ENCODE results near the gene PCDHGA10. TPM values are rescaled to one million over a fixed set of nuclear protein-coding genes. Genes with fewer than 3 reads are reported as not detected.
"Not testable (repeated sequence)": the region's sequence is repeated elsewhere in the genome, so short reads cannot be mapped to it uniquely, and the experiment has no call there.

Gene PCDHGA10
- total RNA-seq, 2 donors from 2014 or later = 3.2 to 20.7 TPM

DNA sequence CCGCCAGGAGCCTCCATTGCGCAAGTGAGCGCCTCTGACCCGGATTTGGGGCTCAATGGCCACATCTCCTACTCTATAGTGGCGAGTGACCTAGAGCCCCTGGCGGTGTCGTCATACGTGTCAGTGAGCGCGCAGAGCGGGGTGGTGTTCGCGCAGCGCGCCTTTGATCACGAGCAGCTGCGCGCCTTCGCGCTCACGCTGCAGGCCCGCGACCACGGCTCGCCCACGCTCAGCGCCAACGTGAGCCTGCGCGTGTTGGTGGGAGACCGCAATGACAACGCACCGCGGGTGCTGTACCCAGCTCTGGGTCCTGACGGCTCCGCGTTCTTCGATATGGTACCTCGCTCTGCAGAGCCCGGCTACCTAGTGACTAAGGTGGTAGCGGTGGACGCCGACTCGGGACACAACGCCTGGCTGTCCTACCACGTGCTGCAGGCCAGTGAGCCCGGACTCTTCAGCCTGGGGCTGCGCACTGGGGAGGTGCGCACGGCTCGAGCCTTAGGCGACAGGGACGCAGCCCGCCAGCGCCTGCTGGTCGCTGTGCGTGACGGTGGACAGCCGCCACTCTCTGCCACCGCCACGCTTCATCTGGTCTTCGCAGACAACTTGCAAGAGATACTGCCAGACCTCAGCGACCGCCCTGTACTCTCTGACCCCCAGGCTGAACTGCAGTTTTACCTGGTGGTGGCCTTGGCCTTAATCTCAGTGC is 3.0 kb upstream of the PCDHGA10 start:
- TF ChIP-seq, protein P1, sequence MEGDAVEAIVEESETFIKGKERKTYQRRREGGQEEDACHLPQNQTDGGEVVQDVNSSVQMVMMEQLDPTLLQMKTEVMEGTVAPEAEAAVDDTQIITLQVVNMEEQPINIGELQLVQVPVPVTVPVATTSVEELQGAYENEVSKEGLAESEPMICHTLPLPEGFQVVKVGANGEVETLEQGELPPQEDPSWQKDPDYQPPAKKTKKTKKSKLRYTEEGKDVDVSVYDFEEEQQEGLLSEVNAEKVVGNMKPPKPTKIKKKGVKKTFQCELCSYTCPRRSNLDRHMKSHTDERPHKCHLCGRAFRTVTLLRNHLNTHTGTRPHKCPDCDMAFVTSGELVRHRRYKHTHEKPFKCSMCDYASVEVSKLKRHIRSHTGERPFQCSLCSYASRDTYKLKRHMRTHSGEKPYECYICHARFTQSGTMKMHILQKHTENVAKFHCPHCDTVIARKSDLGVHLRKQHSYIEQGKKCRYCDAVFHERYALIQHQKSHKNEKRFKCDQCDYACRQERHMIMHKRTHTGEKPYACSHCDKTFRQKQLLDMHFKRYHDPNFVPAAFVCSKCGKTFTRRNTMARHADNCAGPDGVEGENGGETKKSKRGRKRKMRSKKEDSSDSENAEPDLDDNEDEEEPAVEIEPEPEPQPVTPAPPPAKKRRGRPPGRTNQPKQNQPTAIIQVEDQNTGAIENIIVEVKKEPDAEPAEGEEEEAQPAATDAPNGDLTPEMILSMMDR (conservative IDR thresholded peaks at IDR 0.05) = no peak
- DNase-seq = no peak
- no peak overlapping the region for H3K9ac ChIP-seq (ENCODE audit: extremely low read depth, low read length, poor library complexity, severe bottlenecking)
- no peak overlapping the region for H3K27ac ChIP-seq (ENCODE audit: low read depth, low read length)
- peaks cover 27% of the 10 kb centered on the region for H3K36me3 Mint-ChIP-seq (ENCODE audit: low read depth)
- H3K36me3 ChIP-seq (ENCODE audit: control insufficient read depth, insufficient read depth, low read length) = no peaks in the 10 kb centered on the region
- H3K4me1 Mint-ChIP-seq = peaks cover 3% of the 10 kb centered on the region
- H3K9me3 ChIP-seq (ENCODE audit: control insufficient read depth, low read length) = peaks cover 36% of the 10 kb centered on the region
- H3K4me3 Mint-ChIP-seq = no peak overlapping the region
- no peaks in the 10 kb centered on the region for H3K4me1 ChIP-seq (ENCODE audit: control insufficient read depth, insufficient read depth, low read length)
- H3K27me3 ChIP-seq (ENCODE audit: control insufficient read depth, insufficient read depth, low read length, poor library complexity, severe bottlenecking) = no peaks in the 10 kb centered on the region
- H3K27me3 Mint-ChIP-seq (ENCODE audit: insufficient read depth) = peaks cover 23% of the 10 kb centered on the region
- no peak overlapping the region for H3K27ac Mint-ChIP-seq
- H3K9me3 Mint-ChIP-seq = peaks cover 31% of the 10 kb centered on the region
- 94 to 96% methylated on average over 64 of the region's 64 CpGs for WGBS, 2 experiments (ENCODE audit: insufficient coverage in 1 of 2, insufficient read length in 1 of 2)
- H3K4me3 ChIP-seq (ENCODE audit: low read length) = no peak overlapping the region

DNA sequence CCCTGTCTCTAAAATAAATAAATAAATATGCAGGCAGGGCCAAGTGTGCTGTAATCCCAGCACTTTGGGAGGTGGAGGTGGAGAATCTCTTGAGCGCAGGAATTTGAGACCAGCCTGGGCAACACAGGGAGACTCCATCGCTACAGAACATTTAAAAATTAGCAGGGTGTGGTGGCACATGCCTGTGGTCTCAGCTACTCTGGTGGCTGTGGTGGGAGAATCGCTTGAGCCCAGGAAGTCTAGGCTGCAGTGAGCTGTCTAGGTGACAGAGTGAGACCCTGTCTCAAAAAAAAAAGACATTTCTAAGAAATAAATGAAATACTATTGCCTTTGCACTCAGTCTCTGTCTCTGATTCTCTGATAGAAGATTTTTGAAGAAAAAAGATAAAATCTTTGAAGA is 1.2 kb upstream of the PCDHGA10 start:
- Mint-ChIP-seq H3K36me3 (ENCODE audit: low read depth) (peaks cover 28% of the 10 kb centered on the region), H3K4me3 (no peak overlapping the region), H3K4me1 (peaks cover 3% of the 10 kb centered on the region), H3K27ac (no peak overlapping the region), H3K9me3 (peaks cover 28% of the 10 kb centered on the region), H3K27me3 (ENCODE audit: insufficient read depth) (peaks cover 23% of the 10 kb centered on the region)
- no peaks in the 10 kb centered on the region for H3K4me1 ChIP-seq (ENCODE audit: control insufficient read depth, insufficient read depth, low read length)
- H3K4me3 ChIP-seq (ENCODE audit: low read length) = no peak overlapping the region
- H3K9ac ChIP-seq (ENCODE audit: extremely low read depth, low read length, poor library complexity, severe bottlenecking) = no peak overlapping the region
- WGBS, 2 experiments (ENCODE audit: insufficient coverage in 1 of 2, insufficient read length in 1 of 2) = 89 to 100% methylated on average over 3 of the region's 3 CpGs
- peaks cover 28% of the 10 kb centered on the region for H3K9me3 ChIP-seq (ENCODE audit: control insufficient read depth, low read length)
- H3K27me3 ChIP-seq (ENCODE audit: control insufficient read depth, insufficient read depth, low read length, poor library complexity, severe bottlenecking) = no peaks in the 10 kb centered on the region
- H3K36me3 ChIP-seq (ENCODE audit: control insufficient read depth, insufficient read depth, low read length) = no peaks in the 10 kb centered on the region
- TF ChIP-seq, protein P1 (conservative IDR thresholded peaks at IDR 0.05) = no peak
- no peak overlapping the region for H3K27ac ChIP-seq (ENCODE audit: low read depth, low read length)
- DNase-seq = no peak

DNA sequence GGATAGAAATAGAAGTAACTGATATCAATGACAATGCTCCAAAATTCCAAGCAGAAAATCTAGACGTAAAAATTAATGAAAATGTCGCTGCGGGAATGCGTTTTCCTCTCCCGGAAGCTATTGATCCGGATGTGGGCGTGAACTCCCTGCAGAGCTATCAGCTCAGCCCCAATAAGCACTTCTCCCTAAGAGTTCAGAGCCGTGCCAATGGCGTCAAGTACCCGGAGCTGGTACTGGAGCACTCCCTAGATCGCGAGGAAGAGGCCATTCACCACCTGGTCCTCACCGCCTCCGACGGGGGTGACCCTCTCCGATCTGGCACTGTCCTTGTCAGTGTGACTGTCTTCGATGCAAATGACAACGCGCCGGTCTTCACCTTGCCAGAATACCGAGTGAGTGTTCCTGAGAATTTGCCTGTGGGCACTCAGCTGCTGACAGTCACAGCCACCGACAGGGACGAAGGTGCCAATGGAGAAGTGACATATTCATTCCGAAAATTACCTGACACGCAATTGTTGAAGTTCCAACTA is 818 bp downstream of the PCDHGA10 start:
- Histone ChIP-seq H3K9ac (ENCODE audit: extremely low read depth, low read length, poor library complexity, severe bottlenecking) (peak overlapping the region; percentile 50), H3K27me3 (ENCODE audit: control insufficient read depth, insufficient read depth, low read length, poor library complexity, severe bottlenecking) (no peaks in the 10 kb centered on the region), H3K36me3 (ENCODE audit: control insufficient read depth, insufficient read depth, low read length) (no peaks in the 10 kb centered on the region), H3K4me1 (ENCODE audit: control insufficient read depth, insufficient read depth, low read length) (no peaks in the 10 kb centered on the region), H3K27ac (ENCODE audit: low read depth, low read length) (no peak overlapping the region), H3K4me3 (ENCODE audit: low read length) (peak overlapping the region; percentile 75), H3K9me3 (ENCODE audit: control insufficient read depth, low read length) (peaks cover 33% of the 10 kb centered on the region)
- Mint-ChIP-seq H3K4me1 (peaks cover 3% of the 10 kb centered on the region), H3K4me3 (peak overlapping the region; percentile 80), H3K36me3 (ENCODE audit: low read depth) (peaks cover 32% of the 10 kb centered on the region), H3K27ac (peak overlapping the region; percentile 92), H3K27me3 (ENCODE audit: insufficient read depth) (peaks cover 27% of the 10 kb centered on the region), H3K9me3 (peaks cover 33% of the 10 kb centered on the region)
- TF ChIP-seq, protein P1 (conservative IDR thresholded peaks at IDR 0.05) = no peak
- DNase-seq = no peak
- WGBS, 2 experiments (ENCODE audit: insufficient coverage in 1 of 2, insufficient read length in 1 of 2) = 66 to 71% methylated on average over 21 to 24 of the region's 25 CpGs

DNA sequence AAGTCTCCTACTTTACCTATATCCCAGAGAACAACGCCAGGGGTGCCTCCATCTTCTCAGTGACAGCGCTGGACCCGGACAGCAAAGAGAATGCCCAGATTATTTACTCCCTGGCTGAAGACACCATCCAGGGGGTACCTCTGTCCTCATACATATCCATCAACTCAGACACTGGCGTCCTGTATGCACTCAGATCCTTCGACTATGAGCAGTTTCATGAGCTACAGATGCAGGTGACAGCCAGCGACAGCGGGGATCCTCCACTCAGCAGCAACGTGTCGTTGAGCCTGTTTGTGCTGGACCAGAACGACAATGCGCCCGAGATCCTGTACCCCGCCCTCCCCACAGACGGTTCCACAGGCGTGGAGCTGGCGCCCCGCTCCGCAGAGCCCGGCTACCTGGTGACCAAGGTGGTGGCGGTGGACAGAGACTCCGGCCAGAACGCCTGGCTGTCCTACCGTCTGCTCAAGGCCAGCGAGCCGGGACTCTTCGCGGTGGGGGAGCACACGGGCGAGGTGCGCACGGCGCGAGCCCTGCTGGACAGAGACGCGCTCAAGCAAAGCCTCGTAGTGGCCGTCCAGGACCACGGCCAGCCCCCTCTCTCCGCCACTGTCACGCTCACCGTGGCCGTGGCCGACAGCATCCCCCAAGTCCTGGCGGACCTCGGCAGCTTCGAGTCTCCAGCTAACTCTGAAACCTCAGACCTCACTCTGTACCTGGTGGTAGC is 1.9 kb downstream of the PCDHGA10 start:
- not testable (repeated sequence) for H3K4me3 ChIP-seq (ENCODE audit: low read length); H3K4me3 Mint-ChIP-seq; H3K27ac Mint-ChIP-seq; H3K4me1 ChIP-seq (ENCODE audit: control insufficient read depth, insufficient read depth, low read length); H3K9ac ChIP-seq (ENCODE audit: extremely low read depth, low read length, poor library complexity, severe bottlenecking); DNase-seq; H3K27ac ChIP-seq (ENCODE audit: low read depth, low read length); H3K4me1 Mint-ChIP-seq; H3K27me3 ChIP-seq (ENCODE audit: control insufficient read depth, insufficient read depth, low read length, poor library complexity, severe bottlenecking); H3K36me3 ChIP-seq (ENCODE audit: control insufficient read depth, insufficient read depth, low read length)
- H3K9me3 ChIP-seq (ENCODE audit: control insufficient read depth, low read length) = peaks cover 31% of the 10 kb centered on the region
- Mint-ChIP-seq H3K27me3 (ENCODE audit: insufficient read depth) (peaks cover 26% of the 10 kb centered on the region), H3K36me3 (ENCODE audit: low read depth) (peaks cover 30% of the 10 kb centered on the region), H3K9me3 (peaks cover 35% of the 10 kb centered on the region)
- 94 to 100% methylated on average over 15 to 46 of the region's 46 CpGs for WGBS, 2 experiments (ENCODE audit: insufficient coverage in 1 of 2, insufficient read length in 1 of 2)

DNA sequence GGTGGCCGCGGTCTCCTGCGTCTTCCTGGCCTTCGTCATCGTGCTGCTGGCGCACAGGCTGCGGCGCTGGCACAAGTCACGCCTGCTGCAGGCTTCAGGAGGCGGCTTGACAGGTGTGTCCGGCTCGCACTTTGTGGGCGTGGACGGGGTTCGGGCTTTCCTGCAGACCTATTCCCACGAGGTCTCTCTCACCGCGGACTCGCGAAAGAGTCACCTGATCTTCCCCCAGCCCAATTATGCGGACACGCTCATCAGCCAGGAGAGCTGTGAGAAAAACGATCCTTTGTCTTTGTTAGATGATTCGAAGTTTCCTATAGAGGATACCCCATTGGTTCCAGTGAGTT is 2.5 kb downstream of the PCDHGA10 start:
- H3K27me3 Mint-ChIP-seq (ENCODE audit: insufficient read depth) = peaks cover 27% of the 10 kb centered on the region
- peaks cover 32% of the 10 kb centered on the region for H3K9me3 ChIP-seq (ENCODE audit: control insufficient read depth, low read length)
- peaks cover 32% of the 10 kb centered on the region for H3K36me3 Mint-ChIP-seq (ENCODE audit: low read depth)
- not testable (repeated sequence) for H3K4me3 Mint-ChIP-seq; H3K4me3 ChIP-seq (ENCODE audit: low read length); H3K4me1 Mint-ChIP-seq; DNase-seq; H3K27me3 ChIP-seq (ENCODE audit: control insufficient read depth, insufficient read depth, low read length, poor library complexity, severe bottlenecking); H3K36me3 ChIP-seq (ENCODE audit: control insufficient read depth, insufficient read depth, low read length); H3K27ac ChIP-seq (ENCODE audit: low read depth, low read length); H3K4me1 ChIP-seq (ENCODE audit: control insufficient read depth, insufficient read depth, low read length); H3K9ac ChIP-seq (ENCODE audit: extremely low read depth, low read length, poor library complexity, severe bottlenecking); H3K27ac Mint-ChIP-seq
- peaks cover 37% of the 10 kb centered on the region for H3K9me3 Mint-ChIP-seq
- 94 to 95% methylated on average over 18 to 24 of the region's 24 CpGs for WGBS, 2 experiments (ENCODE audit: insufficient coverage in 1 of 2, insufficient read length in 1 of 2)

All from endodermal cell (in vitro differentiated cells).